Tibial nerve (tissue), 3 donors: ENCODE results near the gene RPTOR.

Experiments
- CTCF ChIP-seq, 5 experiments: fragments of 200-600 bp in 3 of 5; fragments of 450-650 bp in 2 of 5; sonication (generic) in 3 of 5; IDR thresholded peaks; one replicate each; pipeline ENCODE4 v1.5.1; 2016 to 2019; ENCODE audit warnings: antibody characterized with exemption in 5 of 5, mild to moderate bottlenecking in 3 of 5, moderate library complexity in 2 of 5
- POLR2A ChIP-seq, 2 donors: fragments of 450-650 bp; IDR thresholded peaks; one replicate each; pipeline ENCODE4 v1.6.1; 2017; ENCODE audit warnings: antibody characterized with exemption in 2 of 2, mild to moderate bottlenecking in 2 of 2, moderate library complexity in 2 of 2

GRCh38 chr17:80640366-80641084 is 95.9 kb downstream of the RPTOR start:
- TF ChIP-seq POLR2A (IDR thresholded peaks at IDR 0.05) (no peak), CTCF (IDR thresholded peaks at IDR 0.05) (no peak)
